HepG2 (cell line): ENCODE data around the gene CD302. TPM values are rescaled to one million over a fixed set of nuclear protein-coding genes. Genes with fewer than 3 reads are reported as not detected.

Experiments used
- ARNT ChIP-seq: fragments of 450-650 bp; IDR thresholded peaks from 2 replicates; pipeline ENCODE4 v1.6.1; 2017
- CERS6 ChIP-seq: sonication (generic); formaldehyde crosslinking; IDR thresholded peaks from 2 replicates; pipeline ENCODE4 v1.5.0; 2020; ENCODE audit warnings: missing genetic modification reagents
- FIP1L1 ChIP-seq: fragments of 200-400 bp; formaldehyde crosslinking; IDR thresholded peaks from 2 replicates; pipeline ENCODE4 v1.6.1; 2018; ENCODE audit warnings: low read depth, mild to moderate bottlenecking, low read length, moderate library complexity, borderline replicate concordance; ENCODE audit not compliant: insufficient read depth
- GMEB2 ChIP-seq: IDR thresholded peaks from 2 replicates; pipeline ENCODE4 v1.6.1; 2016; ENCODE audit warnings: missing biosample characterization, missing genetic modification reagents, low read depth
- PRDM10 ChIP-seq: sonication (generic); formaldehyde crosslinking; IDR thresholded peaks from 2 replicates; pipeline ENCODE4 v1.4.0; 2020; ENCODE audit warnings: low read depth, missing genetic modification reagents
- SRSF9 ChIP-seq: fragments of 200-400 bp; formaldehyde crosslinking; IDR thresholded peaks from 2 replicates; pipeline ENCODE4 v1.6.1; 2018; ENCODE audit warnings: borderline replicate concordance, mild to moderate bottlenecking, low read depth, low read length; ENCODE audit not compliant: insufficient read depth, poor library complexity, severe bottlenecking
- STAG1 ChIP-seq: sonication (generic); formaldehyde crosslinking; IDR thresholded peaks from 2 replicates; pipeline ENCODE4 v1.4.0; 2020; ENCODE audit warnings: missing genetic modification reagents
- ZBTB3 ChIP-seq: sonication (generic); formaldehyde crosslinking; IDR thresholded peaks from 2 replicates; pipeline ENCODE4 v1.4.0; 2020; ENCODE audit warnings: low read depth, mild to moderate bottlenecking, moderate library complexity, missing genetic modification reagents, borderline replicate concordance
- ZKSCAN5 ChIP-seq: sonication (generic); formaldehyde crosslinking; IDR thresholded peaks from 2 replicates; pipeline ENCODE4 v1.5.1; 2020; ENCODE audit warnings: mild to moderate bottlenecking, missing genetic modification reagents
- ZNF101 ChIP-seq: sonication (generic); formaldehyde crosslinking; IDR thresholded peaks from 2 replicates; pipeline ENCODE4 v1.4.0; 2020; ENCODE audit warnings: mild to moderate bottlenecking, low read depth, missing genetic modification reagents, borderline replicate concordance
- ZNF367 ChIP-seq: sonication (generic); formaldehyde crosslinking; IDR thresholded peaks from 2 replicates; pipeline ENCODE4 v1.4.0; 2020; ENCODE audit warnings: missing genetic modification reagents, borderline replicate concordance
- ZNF460 ChIP-seq: sonication (generic); formaldehyde crosslinking; IDR thresholded peaks from 2 replicates; pipeline ENCODE4 v1.5.1; 2020; ENCODE audit warnings: missing genetic modification reagents, mild to moderate bottlenecking, borderline replicate concordance
- ZNF512 ChIP-seq: sonication (generic); formaldehyde crosslinking; IDR thresholded peaks from 2 replicates; pipeline ENCODE4 v1.4.0; 2020; ENCODE audit warnings: mild to moderate bottlenecking, missing genetic modification reagents
- ZNF580 ChIP-seq: IDR thresholded peaks from 2 replicates; pipeline ENCODE4 v1.6.1; 2016; ENCODE audit warnings: low read depth, borderline replicate concordance
- ZNF724P ChIP-seq: sonication (generic); formaldehyde crosslinking; IDR thresholded peaks from 2 replicates; pipeline ENCODE4 v1.8.0; 2022; ENCODE audit warnings: missing genetic modification reagents, borderline replicate concordance
- ZNF839 ChIP-seq: sonication (generic); formaldehyde crosslinking; IDR thresholded peaks from 2 replicates; pipeline ENCODE4 v1.4.0; 2020; ENCODE audit warnings: missing genetic modification reagents, mild to moderate bottlenecking, borderline replicate concordance
- polyA plus RNA-seq, 8 experiments: library from polyadenylated mRNA; depleted of rRNA in 3 of 8; stranded (reverse) in 7 of 8; unstranded in 1 of 8; fragments of >200 nt; fragmentation: Illumina TruSeq in 4 of 8; extraction: Trizol in 4 of 8; gene quantifications; 2 replicates each; pipeline versions ENCODE4 v1.2.1 to v1.2.3, GENCODE V29; 2011 to 2016; ENCODE audit warnings: low read depth in 4 of 8, missing spikeins in 1 of 8, mixed read lengths in 1 of 8; ENCODE audit not compliant: insufficient read depth in 1 of 8
- total RNA-seq, 5 experiments: library from RNA; depleted of rRNA; stranded (reverse); fragments of >200 nt; fragmentation: Illumina TruSeq; extraction: Trizol; gene quantifications; 2 replicates each; pipeline ENCODE4 v1.2.3, GENCODE V29; 2016; ENCODE audit warnings: low read depth in 1 of 5

Gene CD302
- total and polyA plus RNA-seq, 2 of the 13 experiments (the other 11 are each of a cell fraction or from before 2014, with no cell fraction given), result 8.0 to 15.6 TPM

- TF ChIP-seq ZNF724P (CRISPR knock-in tag) (peak; percentile 87; the same call in 1 of the 2 replicates), SRSF9 (no peak), ZNF512 (CRISPR knock-in tag) (0 out of 2 replicates have a peak, but pooled peaks have one; percentile 24), ZNF367 (CRISPR knock-in tag) (0 out of 2 replicates have a peak, but pooled peaks have one; percentile 46), ARNT (no peak), ZBTB3 (CRISPR knock-in tag) (no peak; the same call in 1 of the 2 replicates), FIP1L1 (no peak), STAG1 (peak; percentile 15; the same call in 1 of the 2 replicates), PRDM10 (CRISPR knock-in tag) (no peak), ZNF101 (CRISPR knock-in tag) (no peak; the same call in 1 of the 2 replicates), ZNF580 (peak; percentile 52; the same call in 1 of the 2 replicates), ZNF839 (CRISPR knock-in tag) (peak; percentile 93; the same call in 1 of the 2 replicates), ZNF460 (CRISPR knock-in tag) (no peak; the same call in 1 of the 2 replicates), CERS6 (CRISPR knock-in tag) (peak; percentile 85), ZKSCAN5 (CRISPR knock-in tag) (no peak), GMEB2 (CRISPR knock-in tag) (peak; percentile 55; the same call in 1 of the 2 replicates)
Measured at GRCh38 chr2:159797543-159798375, at the start of gene CD302 (continued).
